ENCODE data around the gene NDFIP2.

The NDFIP2 gene

DNA sequence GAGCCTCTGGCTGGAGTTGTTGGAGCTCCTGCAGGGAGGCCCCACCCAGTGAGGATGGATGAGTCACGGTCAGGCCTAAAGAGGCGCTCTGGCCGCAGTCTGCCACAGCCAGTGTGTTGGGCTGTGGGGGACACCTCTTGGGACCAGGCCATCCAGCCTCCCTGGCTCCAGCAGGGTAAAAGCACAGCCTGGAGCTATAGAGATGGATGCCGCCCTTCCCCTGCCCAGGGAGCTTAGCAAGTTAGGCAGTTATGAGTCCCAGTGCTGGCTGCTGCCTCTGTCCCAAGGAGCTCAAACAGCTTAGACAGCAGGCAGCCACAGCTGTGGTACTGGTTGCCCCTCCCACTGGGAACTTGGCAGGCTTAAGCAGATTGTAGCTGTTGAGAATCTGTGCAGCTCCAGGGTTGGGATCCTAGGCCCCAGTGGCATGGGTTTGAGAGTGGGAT, 100.9 kb downstream of the NDFIP2 start:
- no peak overlapping the region for H3K4me3 ChIP-seq (ENCODE audit: low read depth, low read length)
- no peak for DNase-seq (ENCODE audit: low read depth)
- no peak for TF ChIP-seq MYC (IDR thresholded peaks at IDR 0.05; ENCODE audit: low read depth, low read length)
- TF ChIP-seq, protein P1, sequence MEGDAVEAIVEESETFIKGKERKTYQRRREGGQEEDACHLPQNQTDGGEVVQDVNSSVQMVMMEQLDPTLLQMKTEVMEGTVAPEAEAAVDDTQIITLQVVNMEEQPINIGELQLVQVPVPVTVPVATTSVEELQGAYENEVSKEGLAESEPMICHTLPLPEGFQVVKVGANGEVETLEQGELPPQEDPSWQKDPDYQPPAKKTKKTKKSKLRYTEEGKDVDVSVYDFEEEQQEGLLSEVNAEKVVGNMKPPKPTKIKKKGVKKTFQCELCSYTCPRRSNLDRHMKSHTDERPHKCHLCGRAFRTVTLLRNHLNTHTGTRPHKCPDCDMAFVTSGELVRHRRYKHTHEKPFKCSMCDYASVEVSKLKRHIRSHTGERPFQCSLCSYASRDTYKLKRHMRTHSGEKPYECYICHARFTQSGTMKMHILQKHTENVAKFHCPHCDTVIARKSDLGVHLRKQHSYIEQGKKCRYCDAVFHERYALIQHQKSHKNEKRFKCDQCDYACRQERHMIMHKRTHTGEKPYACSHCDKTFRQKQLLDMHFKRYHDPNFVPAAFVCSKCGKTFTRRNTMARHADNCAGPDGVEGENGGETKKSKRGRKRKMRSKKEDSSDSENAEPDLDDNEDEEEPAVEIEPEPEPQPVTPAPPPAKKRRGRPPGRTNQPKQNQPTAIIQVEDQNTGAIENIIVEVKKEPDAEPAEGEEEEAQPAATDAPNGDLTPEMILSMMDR (IDR thresholded peaks at IDR 0.05; ENCODE audit: low read depth, low read length), result no peak
- TF ChIP-seq, protein P2, sequence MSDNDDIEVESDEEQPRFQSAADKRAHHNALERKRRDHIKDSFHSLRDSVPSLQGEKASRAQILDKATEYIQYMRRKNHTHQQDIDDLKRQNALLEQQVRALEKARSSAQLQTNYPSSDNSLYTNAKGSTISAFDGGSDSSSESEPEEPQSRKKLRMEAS (IDR thresholded peaks at IDR 0.05; ENCODE audit: low read depth, low read length), result no peak
- TF ChIP-seq POLR2A (IDR thresholded peaks at IDR 0.05; ENCODE audit: extremely low read depth, insufficient read length), result no peak

DNA sequence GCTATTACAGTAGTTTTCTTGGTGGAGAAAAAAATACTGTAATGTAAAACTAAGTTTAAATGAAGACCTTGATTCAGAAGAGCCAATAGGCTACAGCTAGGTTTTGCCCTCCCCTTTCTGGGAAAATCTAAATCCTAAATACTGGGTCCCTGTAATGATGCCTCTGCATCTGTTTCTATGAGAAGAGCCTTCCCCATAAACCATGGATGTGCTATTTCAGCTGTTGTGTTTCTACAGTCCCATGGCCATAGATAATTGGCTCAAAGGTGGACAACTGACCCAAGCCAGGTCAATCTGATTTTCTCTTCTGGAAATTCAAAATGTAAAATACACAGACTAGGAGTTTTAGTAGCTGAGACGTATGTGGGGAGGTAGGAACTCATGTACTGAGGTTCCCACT, 101.9 kb downstream of the NDFIP2 start:
- TF ChIP-seq, protein P1 (IDR thresholded peaks at IDR 0.05; ENCODE audit: low read depth, low read length), result no peak
- TF ChIP-seq POLR2A (IDR thresholded peaks at IDR 0.05; ENCODE audit: extremely low read depth, insufficient read length) (no peak), MYC (IDR thresholded peaks at IDR 0.05; ENCODE audit: low read depth, low read length) (no peak)
- TF ChIP-seq, protein P2 (IDR thresholded peaks at IDR 0.05; ENCODE audit: low read depth, low read length), result no peak
- no peak for DNase-seq (ENCODE audit: low read depth)
- H3K4me3 ChIP-seq (ENCODE audit: low read depth, low read length), result no peak overlapping the region

DNA sequence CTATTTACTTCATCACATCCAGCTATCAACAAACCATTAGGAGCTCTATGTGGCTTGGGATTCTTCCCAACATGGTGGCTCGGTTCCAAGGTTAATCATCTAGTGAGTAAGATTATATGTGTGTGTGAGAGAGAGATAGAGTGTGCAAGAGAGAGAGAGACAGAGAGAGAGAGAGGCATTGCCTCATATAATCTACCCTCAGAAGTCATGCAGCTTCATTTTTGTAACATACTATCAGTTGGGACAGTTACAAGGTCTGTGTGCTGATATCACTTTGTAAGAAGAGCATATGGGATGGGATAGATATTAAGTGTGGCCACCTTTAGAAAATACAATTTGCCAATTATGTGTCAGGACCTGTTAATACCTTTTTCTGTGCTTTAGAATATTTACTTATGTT, 104.1 kb downstream of the NDFIP2 start:
- no peak overlapping the region for H3K4me3 ChIP-seq (ENCODE audit: low read depth, low read length)
- no peak for DNase-seq (ENCODE audit: low read depth)
- TF ChIP-seq, protein P1 (IDR thresholded peaks at IDR 0.05; ENCODE audit: low read depth, low read length), result no peak
- no peak for TF ChIP-seq MYC (IDR thresholded peaks at IDR 0.05; ENCODE audit: low read depth, low read length)
- TF ChIP-seq, protein P2 (IDR thresholded peaks at IDR 0.05; ENCODE audit: low read depth, low read length), result no peak
- no peak for TF ChIP-seq POLR2A (IDR thresholded peaks at IDR 0.05; ENCODE audit: extremely low read depth, insufficient read length)

DNA sequence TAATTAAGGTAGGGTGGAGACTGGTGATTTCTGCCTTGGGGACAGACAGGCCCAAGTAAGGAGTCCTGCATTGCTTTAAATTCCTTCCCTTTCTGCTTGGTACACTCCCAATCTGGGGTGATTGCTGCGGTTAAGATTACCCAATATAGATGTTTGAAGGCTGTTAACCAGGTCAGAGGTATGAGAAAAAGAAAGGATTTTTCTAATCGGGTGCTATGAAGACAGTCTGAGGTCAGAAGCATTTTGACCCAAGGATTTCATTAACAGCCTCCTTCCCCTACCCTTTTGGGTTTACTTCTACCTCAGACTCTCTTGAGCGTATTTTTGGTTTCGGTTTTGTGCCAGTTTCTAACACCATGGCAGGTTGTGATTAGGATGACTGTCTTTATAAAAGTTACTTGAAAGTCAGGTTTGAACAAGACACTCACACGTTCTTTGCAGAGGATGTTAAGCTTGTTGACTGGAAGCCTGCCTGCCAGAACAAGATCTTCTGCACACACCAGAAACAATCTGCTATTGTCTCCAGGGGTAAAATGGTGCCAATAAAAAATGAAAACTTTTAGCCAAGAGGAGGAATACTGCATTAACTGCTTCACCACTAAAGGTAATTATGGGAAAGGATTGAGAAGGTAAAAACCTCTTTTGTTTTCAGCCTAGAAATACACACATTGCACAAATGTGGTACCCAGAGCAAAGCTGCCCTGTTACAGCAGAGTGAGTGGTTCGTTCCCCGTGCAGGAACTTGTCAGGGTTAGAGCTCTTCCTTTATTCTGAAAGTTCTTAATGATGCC, 108.8 kb downstream of the NDFIP2 start:
- DNase-seq (ENCODE audit: low read depth), result peak; percentile 22
- H3K4me3 ChIP-seq (ENCODE audit: low read depth, low read length), result no peak overlapping the region
- TF ChIP-seq, protein P1 (IDR thresholded peaks at IDR 0.05; ENCODE audit: low read depth, low read length), result no peak
- TF ChIP-seq POLR2A (IDR thresholded peaks at IDR 0.05; ENCODE audit: extremely low read depth, insufficient read length) (no peak), MYC (IDR thresholded peaks at IDR 0.05; ENCODE audit: low read depth, low read length) (no peak)
- TF ChIP-seq, protein P2 (IDR thresholded peaks at IDR 0.05; ENCODE audit: low read depth, low read length), result no peak

DNA sequence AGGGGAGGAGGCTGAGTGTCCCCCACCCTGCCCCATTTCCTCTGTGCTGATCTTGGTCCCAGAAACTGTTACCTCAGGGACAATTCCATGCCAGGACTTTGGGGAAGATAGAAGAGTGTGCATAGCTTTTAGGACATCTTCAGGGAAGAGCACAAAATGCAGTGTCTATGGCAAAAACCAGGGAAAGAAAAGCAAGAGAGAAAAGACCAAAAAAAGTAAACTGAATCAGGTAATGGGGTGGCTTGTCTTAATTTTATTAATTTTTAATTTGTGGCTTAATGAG, 109.4 kb downstream of the NDFIP2 start:
- no peak for TF ChIP-seq POLR2A (IDR thresholded peaks at IDR 0.05; ENCODE audit: extremely low read depth, insufficient read length)
- TF ChIP-seq, protein P1 (IDR thresholded peaks at IDR 0.05; ENCODE audit: low read depth, low read length), result no peak
- TF ChIP-seq, protein P2 (IDR thresholded peaks at IDR 0.05; ENCODE audit: low read depth, low read length), result no peak
- no peak for TF ChIP-seq MYC (IDR thresholded peaks at IDR 0.05; ENCODE audit: low read depth, low read length)
- no peak overlapping the region for H3K4me3 ChIP-seq (ENCODE audit: low read depth, low read length)
- no peak for DNase-seq (ENCODE audit: low read depth)
